Activated T-cell treated with anti-CD3 and anti-CD28 coated beads, Interleukin-2, amount 50 U/mL, for 24 hours (primary cell): ENCODE data around the gene IGLON5.

Source experiments
- DNase-seq: peaks from one replicate; pipeline ENCODE4 v3.0.0-alpha.2; 2020
- H3K27ac Mint-ChIP-seq: 2 replicates; pipeline ENCODE4 v1.8.0; 2020; ENCODE audit warnings: mild to moderate bottlenecking, mixed read lengths
- H3K27me3 Mint-ChIP-seq: 2 replicates; pipeline ENCODE4 v1.8.0; 2020; ENCODE audit warnings: mixed read lengths
- H3K36me3 Mint-ChIP-seq: 2 replicates; pipeline ENCODE4 v1.8.0; 2020; ENCODE audit warnings: low read depth, mixed read lengths
- H3K4me1 Mint-ChIP-seq: 2 replicates; pipeline ENCODE4 v1.8.0; 2020; ENCODE audit warnings: low read depth, mixed read lengths
- H3K4me3 Mint-ChIP-seq: 2 replicates; pipeline ENCODE4 v1.8.0; 2020; ENCODE audit warnings: mild to moderate bottlenecking, moderate library complexity, mixed read lengths
- H3K9me3 Mint-ChIP-seq: 2 replicates; pipeline ENCODE4 v1.8.0; 2020; ENCODE audit warnings: mixed read lengths

Gene IGLON5

DNA sequence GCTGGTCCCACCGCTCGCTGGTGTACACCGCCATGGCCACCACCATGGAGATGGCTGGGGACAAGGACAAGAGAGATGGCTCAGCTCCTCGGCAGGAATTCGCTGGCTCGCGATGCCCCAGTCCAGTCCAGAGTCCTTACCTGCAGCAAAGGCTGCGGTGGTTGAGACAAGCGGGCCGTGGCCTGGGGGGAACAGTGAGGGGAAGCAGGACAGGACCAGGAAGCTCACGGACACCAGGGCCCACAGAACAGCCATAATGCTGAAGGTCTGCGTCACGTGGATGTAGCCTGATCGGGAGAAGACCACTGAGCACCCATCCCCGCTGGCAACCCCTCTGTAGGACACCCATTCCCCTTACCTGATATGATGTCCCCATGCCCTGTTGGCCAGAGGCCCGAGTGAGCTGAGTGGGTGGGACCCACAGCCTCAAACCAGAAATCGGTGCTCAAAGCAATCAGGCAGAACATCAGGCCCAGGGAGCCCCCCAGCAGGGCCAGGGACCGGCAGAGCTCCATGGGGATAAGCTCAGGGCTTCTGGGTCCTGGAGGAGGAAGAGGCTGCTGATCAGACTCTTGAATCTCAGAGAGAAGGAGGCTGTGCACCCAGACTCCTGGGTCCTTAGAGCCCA, 60.7 kb downstream of the IGLON5 start:
- DNase-seq: no peak
- H3K4me1 Mint-ChIP-seq: peaks cover 77% of the 10 kb centered on the region
- H3K27me3 Mint-ChIP-seq: no peaks in the 10 kb centered on the region
- H3K4me3 Mint-ChIP-seq: peak overlapping the region; percentile 97
- H3K36me3 Mint-ChIP-seq: peaks cover 43% of the 10 kb centered on the region
- H3K27ac Mint-ChIP-seq: peak overlapping the region; percentile 98
- H3K9me3 Mint-ChIP-seq: peaks cover 2% of the 10 kb centered on the region

DNA sequence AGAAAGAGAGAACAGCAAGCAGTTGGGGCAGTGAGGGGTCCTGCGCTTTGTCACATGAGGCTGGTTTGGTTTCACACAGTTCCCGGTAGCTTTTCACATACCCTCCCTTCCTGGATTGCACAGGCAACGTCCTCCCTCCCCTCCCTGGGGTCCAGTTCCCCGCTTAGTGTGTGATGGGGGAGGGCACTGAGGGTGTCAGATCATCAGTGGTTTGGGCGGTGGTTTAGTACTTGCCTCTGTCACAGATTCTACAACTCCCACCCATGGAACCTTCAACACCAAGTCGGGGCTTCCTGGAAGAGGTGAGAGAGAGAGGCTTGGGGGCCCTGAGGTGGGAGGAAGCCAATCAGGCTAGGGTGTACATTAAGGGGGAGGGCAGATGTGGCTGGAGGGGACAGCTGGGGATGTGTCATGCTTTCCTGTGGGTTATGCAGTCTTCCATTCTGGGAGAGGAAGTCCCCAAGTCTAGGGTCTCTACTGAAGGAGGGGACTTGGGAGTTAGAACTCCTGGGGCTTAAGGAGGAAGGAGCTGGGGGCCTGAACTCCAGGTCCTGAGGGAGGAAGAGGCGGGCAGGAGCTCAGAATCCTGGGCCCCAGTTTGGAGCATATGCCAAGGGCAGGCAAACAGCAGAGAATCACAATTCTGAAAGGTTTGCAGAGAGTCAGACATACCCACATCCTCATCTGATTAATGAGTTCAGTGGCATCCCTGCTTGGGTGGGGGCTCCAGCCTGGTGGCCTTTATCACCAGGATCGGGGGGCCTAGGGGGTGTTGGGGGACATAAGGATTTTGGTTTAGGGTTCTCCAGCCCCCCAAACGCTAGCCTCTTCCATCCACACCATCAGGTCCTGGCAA, 61.4 kb downstream of the IGLON5 start, which contains the start of gene NKG7:
Gene NKG7, minus strand, starts transcription at position 6 of the 856 bp plus-strand sequence. CDS start 119 bp downstream, outside the sequence.
- H3K36me3 Mint-ChIP-seq: peaks cover 37% of the 10 kb centered on the region
- peaks cover 77% of the 10 kb centered on the region for H3K4me1 Mint-ChIP-seq
- DNase-seq: peak; percentile 81
- H3K27me3 Mint-ChIP-seq: no peaks in the 10 kb centered on the region
- H3K27ac Mint-ChIP-seq: peak within 1 kb of the TSS; percentile 98
- H3K4me3 Mint-ChIP-seq: peak within 1 kb of the TSS; percentile 97
- H3K9me3 Mint-ChIP-seq: peaks cover 2% of the 10 kb centered on the region

DNA sequence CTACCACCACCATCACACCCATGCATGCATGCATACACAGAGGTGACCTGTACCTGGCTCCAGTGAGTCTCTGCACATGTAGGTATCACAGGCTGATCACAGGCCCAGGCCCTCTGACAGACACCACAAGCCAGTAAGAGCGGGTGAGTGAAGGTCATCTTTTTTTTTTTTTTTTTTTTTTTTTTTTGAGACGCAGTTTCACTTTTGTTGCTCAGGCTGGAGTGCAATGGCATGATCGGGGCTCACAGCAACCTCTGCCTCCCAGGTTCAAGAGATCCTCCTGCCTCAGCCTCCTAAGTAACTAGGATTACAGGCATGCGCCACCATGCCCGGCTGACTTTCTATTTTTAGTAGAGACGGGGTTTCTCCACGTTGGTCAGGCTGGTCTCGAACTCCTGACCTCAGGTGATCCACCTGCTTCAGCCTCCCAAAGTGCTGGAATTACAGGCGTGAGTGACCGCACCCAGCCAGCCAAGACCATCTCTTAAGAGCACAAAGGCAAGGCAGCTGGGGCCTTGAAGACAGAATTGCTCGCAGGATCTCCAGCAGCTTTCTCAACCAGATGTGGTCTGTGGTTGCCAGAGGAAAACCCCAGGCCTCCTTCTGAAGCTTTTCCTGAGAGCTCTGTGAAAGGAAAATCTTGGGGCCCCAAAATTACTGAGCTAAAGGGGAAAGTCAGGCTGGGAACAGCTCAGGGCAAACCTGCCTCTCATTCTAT, 64.2 kb downstream of the IGLON5 start:
- Mint-ChIP-seq H3K27me3 (no peaks in the 10 kb centered on the region), H3K9me3 (peaks cover 2% of the 10 kb centered on the region), H3K36me3 (peaks cover 21% of the 10 kb centered on the region), H3K27ac (peak overlapping the region; percentile 90), H3K4me3 (peak overlapping the region; percentile 67), H3K4me1 (peaks cover 78% of the 10 kb centered on the region)
- peak; percentile 64 for DNase-seq

DNA sequence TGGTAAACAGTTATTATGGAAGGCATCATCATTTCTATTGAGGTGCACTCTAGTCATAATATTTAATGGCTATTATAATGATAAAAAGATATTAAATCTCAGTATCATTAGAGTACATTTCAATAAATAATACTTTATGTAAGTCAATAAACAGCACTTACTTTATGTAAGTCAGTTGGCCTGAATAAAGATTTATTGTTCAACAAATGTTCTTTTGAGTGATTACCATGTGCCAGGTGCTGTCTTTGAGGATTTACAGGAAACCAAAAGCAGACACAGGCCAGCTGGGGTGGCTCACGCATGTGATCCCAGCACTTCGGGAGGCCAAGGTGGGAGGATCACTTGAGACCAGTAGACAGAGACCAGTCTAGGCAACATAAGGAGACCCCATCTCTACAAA, 66.0 kb downstream of the IGLON5 start:
- peaks cover 70% of the 10 kb centered on the region for H3K4me1 Mint-ChIP-seq
- H3K9me3 Mint-ChIP-seq: peaks cover 4% of the 10 kb centered on the region
- no peak overlapping the region for H3K4me3 Mint-ChIP-seq
- no peaks in the 10 kb centered on the region for H3K27me3 Mint-ChIP-seq
- DNase-seq: no peak
- no peak overlapping the region for H3K27ac Mint-ChIP-seq
- peaks cover 3% of the 10 kb centered on the region for H3K36me3 Mint-ChIP-seq

DNA sequence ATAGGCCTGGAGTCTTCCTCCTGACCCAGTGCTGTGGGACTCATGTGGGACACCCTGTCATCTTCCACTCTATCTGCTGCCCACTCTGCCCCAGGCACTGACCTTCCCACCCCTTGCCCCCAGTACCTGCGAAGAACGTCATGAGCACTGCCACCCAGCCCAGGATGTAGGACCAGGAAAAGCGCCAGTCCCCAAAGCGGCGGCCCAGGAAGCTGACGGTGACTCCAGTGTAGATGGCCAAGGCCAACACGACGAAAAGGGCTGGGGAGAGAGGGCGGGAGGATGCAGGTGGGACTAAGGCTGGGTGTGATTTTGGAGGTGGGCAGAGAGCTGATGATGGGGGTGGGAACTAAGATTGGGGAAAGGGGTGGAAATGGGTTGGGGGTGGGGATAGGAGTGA, 68.9 kb downstream of the IGLON5 start:
- no peak for DNase-seq
- H3K36me3 Mint-ChIP-seq: peaks cover under 1% of the 10 kb centered on the region
- no peaks in the 10 kb centered on the region for H3K27me3 Mint-ChIP-seq
- no peak overlapping the region for H3K27ac Mint-ChIP-seq
- H3K4me1 Mint-ChIP-seq: peaks cover 44% of the 10 kb centered on the region
- no peak overlapping the region for H3K4me3 Mint-ChIP-seq
- H3K9me3 Mint-ChIP-seq: peaks cover 2% of the 10 kb centered on the region
